Peyer's patch (tissue), 4 donors: ENCODE results near the gene FGFR2.

Experiments
- POLR2A ChIP-seq, 2 donors: fragments of 450-650 bp; IDR thresholded peaks; one replicate each; pipeline ENCODE4 v1.5.1; 2017; ENCODE audit warnings: antibody characterized with exemption in 2 of 2, mild to moderate bottlenecking in 2 of 2, moderate library complexity in 2 of 2
- TF ChIP-seq, protein P1 (sequence below), 6 experiments: fragments of 450-650 bp in 4 of 6; fragments of 200-600 bp in 2 of 6; sonication (generic) in 1 of 6; IDR thresholded peaks; one replicate each; pipeline ENCODE4 v1.5.1; 2017 to 2019; ENCODE audit warnings: antibody characterized with exemption in 6 of 6, mild to moderate bottlenecking in 3 of 6, moderate library complexity in 1 of 6

DNA sequence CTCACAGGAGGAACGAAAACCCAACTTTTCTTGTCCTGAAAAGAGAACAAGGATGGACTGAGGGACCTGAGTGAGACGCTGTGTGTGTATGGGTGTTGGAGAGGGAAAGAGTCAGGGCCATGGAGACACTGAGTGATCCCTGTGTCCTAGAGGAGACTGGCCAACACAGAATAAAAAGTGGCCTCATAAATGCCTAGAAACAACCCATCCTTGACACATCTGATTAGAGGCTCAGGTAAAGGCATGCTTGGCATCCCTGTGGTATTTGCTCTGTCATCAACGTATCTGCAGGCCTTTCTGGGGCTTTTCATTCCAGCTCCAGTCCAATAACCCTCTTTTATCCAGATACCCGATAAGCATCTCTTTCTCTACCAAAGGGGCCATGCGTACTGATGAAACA lies 86.3 kb downstream of the FGFR2 start:
- TF ChIP-seq, protein P1, sequence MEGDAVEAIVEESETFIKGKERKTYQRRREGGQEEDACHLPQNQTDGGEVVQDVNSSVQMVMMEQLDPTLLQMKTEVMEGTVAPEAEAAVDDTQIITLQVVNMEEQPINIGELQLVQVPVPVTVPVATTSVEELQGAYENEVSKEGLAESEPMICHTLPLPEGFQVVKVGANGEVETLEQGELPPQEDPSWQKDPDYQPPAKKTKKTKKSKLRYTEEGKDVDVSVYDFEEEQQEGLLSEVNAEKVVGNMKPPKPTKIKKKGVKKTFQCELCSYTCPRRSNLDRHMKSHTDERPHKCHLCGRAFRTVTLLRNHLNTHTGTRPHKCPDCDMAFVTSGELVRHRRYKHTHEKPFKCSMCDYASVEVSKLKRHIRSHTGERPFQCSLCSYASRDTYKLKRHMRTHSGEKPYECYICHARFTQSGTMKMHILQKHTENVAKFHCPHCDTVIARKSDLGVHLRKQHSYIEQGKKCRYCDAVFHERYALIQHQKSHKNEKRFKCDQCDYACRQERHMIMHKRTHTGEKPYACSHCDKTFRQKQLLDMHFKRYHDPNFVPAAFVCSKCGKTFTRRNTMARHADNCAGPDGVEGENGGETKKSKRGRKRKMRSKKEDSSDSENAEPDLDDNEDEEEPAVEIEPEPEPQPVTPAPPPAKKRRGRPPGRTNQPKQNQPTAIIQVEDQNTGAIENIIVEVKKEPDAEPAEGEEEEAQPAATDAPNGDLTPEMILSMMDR (IDR thresholded peaks at IDR 0.05) = no peak
- TF ChIP-seq POLR2A (IDR thresholded peaks at IDR 0.05) = no peak
